Lung microvascular endothelial cell (primary cell): ENCODE data around the gene CTIF. TPM values are rescaled to one million over a fixed set of nuclear protein-coding genes. Genes with fewer than 3 reads are reported as not detected.
A peak's percentile ranks its signal among the peaks of the same experiment; 100 is the strongest.

Experiments
- DNase-seq, 2 donors: peaks; one replicate each; pipeline versions ENCODE4 v3.0.0 to v3.0.0-alpha.2; 2010; ENCODE audit warnings: low read depth in 2 of 2
- total RNA-seq: library from RNA; depleted of rRNA; stranded (reverse); fragments of >200 nt; gene quantifications from 2 replicates; pipeline ENCODE4 v1.2.1, GENCODE V29; 2014

Gene CTIF
- total RNA-seq, 1 donor from 2014 or later = 18.1 TPM

DNA sequence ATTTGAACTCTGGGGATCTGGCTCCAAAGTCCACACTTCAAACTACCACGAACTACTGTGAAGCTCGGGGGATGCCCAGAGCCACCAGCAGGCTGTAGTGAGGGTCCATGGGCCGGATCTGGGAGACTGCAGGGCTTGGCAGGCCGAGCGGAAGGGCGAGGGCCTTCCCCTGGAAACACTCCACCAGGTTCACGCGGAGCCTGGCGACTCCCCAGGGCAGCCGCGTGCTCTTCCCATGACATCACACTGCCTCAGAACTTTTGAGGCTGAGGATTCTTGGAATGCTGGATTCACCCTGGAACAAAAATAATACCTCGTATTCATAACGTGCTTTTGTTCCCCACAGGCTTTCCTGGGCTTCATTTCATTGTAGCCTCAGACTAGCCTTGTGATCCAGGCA is 210.9 kb downstream of the CTIF start:
- peak; percentile 64 to 73 for DNase-seq

- DNase-seq = no peak
Measured at GRCh38 chr18:48750485-48751175, 211.8 kb downstream of the CTIF start.

DNA sequence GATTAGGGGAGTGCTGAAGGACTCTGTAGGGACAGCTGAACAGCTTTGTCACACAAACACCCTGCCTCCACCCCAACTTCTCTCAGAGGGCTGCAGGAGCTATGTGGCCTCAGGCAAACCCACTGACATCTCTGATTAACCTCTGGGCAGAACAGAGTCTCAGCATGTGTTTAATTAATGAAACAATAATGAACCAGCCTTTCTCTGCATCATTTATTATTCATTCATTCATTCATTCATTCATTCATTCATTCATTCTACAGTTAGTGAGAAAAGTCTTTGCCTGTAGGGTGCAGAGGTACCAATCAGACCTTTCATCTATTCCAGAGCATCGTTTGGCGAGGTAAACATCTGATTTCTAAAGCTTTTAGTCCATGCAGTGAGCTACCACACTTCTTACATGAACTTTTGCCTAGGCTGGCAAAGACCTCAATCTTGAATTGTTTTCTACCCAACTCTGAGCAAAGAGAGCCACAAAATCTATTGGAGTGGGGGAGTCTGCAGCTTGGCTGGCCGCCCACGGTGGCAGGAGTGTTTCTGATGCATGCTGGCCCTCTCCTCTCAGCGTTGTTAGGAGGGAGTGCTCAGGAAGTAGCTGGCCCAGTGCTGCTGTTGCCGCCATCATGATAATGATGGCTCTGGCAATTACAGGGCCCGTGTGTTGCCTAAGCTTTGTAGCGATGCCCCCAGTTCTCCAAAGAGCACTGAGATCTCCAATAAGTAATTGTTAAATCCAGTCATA is 213.1 kb downstream of the CTIF start:
- DNase-seq = no peak

DNA sequence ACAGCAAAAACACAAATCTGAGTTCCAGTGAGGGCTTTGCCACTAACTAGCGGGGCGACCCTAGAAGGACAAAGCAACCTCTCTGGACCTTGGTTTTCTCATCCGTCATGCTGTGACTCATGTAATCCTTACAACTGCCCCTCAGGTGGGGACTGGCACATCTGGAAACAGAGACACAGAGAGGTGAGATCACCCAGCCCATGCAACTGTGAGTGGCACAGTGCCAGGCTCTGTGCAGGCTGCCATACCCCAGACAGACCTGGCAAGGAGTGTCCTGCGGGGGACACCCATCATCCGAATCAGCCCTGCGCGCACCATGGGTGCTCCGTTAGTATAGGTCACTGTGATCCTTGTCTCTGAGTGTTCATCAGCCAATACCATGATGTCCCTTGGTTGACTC is 213.6 kb downstream of the CTIF start:
- no peak for DNase-seq

DNA sequence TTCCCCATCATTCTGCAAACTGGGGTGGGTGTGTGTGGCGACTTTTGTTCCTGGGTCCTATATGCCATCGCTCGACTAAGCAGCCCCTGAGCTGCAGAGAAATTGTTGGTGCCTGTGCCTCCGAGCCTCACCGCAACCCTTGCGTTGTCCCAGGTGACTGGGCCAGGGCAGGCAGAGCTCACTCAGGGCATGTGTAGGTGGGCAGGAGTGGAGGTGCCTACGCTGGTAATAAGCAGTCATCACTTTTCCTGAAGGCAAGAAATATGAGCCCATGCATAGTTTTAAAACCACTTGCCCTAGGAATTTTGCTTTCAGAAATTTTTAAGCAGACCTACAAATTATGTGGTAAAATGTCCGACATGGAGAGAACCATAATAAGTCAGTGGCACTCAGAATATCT is 214.1 kb downstream of the CTIF start:
- no peak for DNase-seq

DNA sequence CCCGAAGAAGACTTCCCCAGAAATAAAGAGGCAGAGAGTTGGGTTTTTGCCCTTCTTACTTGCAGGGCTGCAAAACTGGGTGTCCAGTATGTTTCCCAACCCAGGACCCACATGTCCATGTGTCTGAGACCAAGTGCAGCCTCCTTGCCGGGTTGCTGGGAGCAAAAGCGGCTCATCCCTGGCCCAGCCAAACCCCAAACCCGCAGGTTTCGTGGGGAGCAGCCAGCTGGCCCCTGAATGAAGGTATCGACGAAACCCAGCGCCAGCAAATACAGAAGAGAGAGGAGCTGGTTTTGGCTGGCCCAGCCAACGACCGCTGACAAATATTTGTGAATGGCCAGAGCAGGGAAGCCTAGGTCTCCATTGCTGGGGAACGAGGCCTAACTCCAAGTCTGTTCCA is 214.9 kb downstream of the CTIF start:
- DNase-seq = no peak

DNA sequence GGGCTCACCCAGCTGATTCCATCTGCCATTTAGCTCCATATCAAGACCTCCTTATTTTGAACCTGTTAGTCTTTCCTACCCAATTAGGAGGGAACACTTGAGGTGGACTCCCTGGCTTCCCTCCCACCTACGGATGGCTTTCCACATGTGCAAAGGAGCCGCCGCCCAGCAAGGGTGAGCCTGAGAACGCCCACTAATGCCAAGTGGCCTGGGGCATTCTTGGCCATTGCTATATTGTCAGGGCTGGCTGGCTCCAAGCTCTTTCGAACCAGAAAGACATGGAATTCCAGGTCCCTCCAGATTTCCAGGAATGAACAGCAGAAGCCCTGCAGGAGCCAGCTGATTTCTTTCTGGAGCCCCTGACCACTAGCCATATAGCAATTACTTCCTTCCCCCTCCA is 215.7 kb downstream of the CTIF start:
- DNase-seq = no peak

- no peak for DNase-seq
Measured at GRCh38 chr18:48754993-48755473, 216.2 kb downstream of the CTIF start.

DNA sequence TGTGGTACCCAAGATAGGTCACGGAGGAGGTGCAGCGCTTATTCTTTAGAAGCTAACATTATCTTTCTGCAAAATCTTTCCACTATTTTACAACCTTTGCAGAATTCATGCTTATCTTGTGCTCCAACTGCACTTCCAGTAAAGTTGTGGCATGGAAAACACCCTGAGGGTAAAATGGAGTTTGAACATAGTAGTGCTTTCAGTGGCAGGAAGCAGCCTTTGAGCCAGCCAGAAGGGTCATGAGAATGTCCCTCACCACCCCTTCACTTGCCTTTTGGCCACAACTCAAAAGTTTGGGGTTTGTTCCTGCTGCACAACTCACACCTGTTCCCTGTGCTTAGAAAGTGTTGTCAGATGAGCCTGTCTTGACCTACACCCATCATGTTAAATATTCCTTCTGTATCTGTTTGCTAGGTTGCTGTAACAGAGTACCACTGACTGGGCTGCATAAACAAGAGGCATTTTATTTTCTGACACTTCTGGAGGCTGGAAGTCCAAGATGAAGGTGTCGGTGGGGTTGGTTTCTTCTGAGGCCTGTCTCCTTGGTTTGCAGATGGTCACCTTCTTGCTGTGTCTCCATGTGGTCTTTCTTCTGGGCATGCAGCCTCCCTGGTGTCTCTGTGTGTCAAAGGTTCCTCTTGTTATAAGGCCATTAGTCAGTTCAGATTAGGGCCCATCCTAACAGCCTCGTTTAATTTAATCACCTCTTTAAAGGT is 217.8 kb downstream of the CTIF start:
- DNase-seq = no peak

DNA sequence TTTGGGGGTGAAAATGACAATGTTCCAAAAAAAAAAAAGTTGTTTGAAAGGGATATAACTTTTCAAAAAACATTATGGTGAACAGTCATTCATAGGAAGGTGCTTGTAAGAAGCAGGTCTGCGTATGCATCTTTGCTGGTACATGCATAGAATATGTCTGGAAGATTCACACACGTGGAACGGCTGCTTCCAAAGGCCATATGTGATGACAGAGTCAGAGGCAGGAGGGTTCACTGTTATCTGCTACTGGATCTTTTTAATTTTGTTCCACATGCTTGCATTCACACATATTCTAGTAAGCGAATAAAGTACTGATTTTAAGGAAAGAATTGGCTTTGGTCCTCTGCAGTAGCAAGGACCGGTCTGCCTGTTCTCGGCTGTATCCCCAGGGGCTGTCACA is 218.5 kb downstream of the CTIF start:
- no peak for DNase-seq

GRCh38 chr18:48757906-48758305 is 219.1 kb downstream of the CTIF start:
- no peak for DNase-seq

DNA sequence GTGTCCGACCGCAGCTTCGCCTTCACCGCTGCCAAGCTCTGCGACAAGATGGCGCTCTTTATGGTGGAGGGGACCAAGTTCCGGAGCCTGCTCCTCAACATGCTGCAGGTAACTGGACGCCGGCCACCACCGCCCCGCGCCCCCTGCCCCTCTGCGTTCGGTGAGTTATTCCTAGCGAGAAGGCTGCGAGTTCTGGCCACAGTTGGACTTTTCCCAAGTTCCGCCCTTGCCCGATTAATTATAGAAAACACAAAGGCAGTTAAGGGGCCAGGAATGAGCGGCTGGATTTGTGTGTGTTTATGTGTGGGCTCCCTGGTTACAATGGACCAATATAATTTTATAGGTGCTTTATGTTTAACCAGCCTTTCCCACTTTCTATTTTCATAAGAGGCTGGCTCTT is 222.8 kb downstream of the CTIF start:
- DNase-seq = no peak

- DNase-seq = no peak
Measured at GRCh38 chr18:48762022-48762421, 223.2 kb downstream of the CTIF start.

DNA sequence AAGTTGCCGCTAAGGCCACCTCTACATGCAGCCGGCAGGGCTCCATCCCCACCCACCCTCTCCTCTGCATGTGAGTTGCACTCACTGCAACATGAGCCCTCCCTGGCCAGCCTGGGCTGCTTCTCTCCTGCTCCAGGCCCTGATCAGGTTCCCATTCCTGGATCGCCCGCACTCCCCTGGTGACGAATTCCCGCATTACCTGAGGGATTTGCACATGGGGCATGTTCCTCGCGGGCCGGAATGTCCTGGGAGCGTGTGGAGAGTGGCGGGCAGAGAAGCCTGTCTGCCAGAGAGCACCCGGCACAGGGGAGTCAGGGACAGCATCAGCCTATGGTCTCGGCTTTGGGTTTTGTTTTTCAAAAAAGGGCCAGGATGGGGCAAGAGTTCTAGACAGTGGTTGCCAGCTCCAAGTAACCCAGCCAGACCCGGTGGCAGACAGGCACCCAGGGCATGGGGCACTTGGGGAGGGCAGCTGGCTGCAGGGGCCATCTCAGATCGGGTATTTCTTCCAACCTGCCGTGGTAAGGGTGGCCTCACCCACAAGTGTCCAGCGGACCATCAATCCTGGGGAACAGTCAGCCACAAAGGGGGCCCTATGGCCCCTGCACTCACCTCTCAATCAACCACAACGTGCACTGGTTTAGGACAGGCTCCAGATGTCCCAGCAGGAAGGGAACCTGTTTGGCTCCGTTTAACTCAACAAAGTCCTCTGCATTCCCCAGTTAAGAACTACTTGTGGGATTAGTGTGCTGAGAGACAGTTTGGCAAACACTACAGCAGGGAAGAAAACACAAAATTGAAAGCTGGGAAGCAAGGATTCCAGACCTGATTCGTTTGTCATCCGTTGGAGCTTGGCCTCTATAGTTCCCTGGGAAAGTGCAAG is 224.2 kb downstream of the CTIF start:
- DNase-seq = no peak

GRCh38 chr18:48763719-48764100 is 224.9 kb downstream of the CTIF start:
- DNase-seq = no peak

- no peak for DNase-seq
Measured at GRCh38 chr18:48765053-48765452, 226.2 kb downstream of the CTIF start.

DNA sequence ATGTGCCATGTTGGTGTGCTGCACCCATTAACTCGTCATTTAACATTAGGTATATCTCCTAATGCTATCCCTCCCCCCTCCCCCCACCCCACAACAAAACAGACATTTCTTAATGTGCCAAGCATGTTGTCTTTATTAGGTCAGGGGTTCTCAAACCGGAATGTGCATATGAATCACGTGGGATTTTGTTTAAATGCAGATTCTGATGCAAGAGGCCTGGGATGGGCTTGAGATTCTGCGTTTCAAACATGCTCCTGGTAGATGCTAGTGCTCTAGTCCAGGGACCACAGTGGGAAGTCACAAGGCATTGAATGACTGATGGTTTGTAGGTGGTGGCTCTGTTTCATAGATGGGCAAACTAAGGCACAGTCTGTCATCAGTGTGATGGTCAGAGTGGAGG is 227.2 kb downstream of the CTIF start:
- no peak for DNase-seq

DNA sequence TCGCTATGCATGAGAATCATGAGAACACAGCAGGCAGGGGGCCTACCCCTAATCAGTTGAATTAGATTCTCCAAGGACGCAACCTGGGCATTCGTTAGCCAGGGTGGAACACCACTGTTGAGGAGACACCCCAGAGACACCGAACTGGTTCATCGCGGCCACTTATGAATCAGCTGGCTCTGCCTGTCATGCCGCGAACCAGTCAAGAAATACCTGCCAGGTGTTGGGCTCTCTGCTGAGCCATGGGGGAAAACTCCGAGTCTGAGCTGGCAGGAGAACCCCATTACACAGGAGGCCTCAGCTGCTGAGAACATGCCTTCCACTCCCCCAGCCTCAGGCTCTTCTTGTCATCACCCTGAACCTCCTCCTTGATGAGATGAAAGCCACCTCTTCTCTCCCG is 227.7 kb downstream of the CTIF start:
- DNase-seq = no peak

DNA sequence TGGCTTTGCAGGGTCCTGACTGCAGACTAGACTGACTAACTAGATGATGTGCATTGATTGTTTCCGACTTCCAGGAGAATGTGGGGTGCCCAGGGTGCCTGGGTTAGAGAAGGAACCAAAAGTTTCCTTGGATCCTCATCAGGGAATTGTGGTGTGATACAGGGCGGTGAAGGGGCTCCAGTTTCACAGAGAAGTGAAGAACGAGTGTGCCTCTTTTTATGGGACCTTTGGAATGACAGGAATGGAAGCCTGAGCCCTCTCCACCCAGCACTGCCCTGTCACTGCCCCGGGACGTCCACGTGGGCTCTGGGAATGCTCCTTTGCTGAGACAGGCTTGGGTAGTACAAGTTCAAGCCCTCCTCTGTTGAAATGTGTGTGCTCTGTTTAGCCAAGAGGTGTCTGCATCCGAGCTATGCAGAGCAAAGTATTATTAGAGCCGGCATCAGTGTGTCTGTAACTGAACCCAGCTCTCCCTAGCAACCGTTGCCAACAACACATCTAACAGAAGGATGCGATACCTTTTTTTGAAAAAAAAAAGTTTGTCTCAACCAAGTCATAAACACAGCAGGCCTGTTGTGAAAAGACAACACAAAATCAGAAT is 228.4 kb downstream of the CTIF start:
- peak in 1 of 2 donors; percentile 40 for DNase-seq

DNA sequence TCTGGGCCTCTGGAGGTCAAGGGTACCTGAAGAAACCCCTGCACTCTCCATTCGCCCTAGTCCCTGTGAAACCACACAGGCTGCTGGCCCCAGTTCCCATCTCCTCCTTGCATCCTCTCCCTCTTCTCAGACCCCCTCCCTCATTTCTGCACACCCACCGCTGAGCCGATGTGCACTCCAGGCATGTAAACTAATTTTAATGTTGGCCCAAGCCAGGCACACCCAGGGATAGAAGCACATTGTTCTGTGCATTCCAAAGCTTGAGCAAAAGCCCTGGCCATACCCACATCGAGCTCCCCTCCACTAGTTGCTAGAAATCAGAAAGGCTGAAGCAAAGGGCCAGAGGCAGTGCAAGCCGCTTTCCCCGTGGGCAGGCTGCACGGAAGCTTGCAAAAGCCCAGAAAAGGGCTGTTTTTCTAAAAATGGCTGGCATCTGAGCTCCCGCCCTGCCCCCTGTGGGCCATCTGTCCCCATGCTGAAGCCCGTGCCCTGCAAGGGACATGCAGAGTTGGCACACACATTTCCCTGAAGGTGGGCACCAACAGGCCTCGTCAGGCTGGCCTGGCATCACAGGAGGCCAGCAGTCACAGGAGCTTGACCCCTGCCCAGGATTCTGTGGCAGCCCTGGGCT is 230.3 kb downstream of the CTIF start:
- no peak for DNase-seq

DNA sequence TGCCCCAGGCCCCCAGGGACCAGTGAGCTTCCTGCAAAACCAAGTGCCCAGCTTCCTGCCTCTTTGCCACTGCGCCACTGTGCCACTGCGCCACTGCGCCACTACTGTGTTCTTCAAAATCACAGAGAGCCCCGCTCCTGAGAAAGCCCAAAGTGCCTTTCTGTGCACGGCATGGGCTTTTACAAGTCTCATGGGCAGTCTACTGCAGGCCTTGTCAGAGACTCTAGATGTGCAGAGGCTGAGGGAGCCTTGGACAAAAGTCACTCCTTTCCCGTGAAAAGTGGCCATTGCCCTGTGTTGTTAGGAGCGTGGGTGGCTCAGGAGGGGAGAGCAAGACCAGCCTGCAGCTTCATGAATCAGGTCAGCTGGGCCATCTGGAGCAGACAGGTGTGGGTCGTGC is 231.4 kb downstream of the CTIF start:
- DNase-seq = no peak
